Transverse colon (tissue), 4 donors: Measurements from ENCODE around the gene ALDH1L2. TPM values are rescaled to one million over a fixed set of nuclear protein-coding genes. Genes with fewer than 3 reads are reported as not detected.

Experiments
- DNase-seq: peaks from one replicate; pipeline ENCODE4 v3.0.0-alpha.2; 2019
- H3K27ac ChIP-seq, 4 donors: fragments of 200-600 bp; sonication (generic); 2 replicates each; pipeline ENCODE4 v1.5.1; 2016 to 2018; ENCODE audit warnings: inconsistent platforms in 4 of 4
- H3K27me3 ChIP-seq: fragments of 200-600 bp; sonication (generic); 2 replicates; pipeline ENCODE4 v1.5.1; 2017; ENCODE audit warnings: inconsistent platforms
- H3K36me3 ChIP-seq, 4 donors: fragments of 200-600 bp; sonication (generic); 2 replicates each; pipeline ENCODE4 v1.5.1; 2017 to 2019; ENCODE audit warnings: inconsistent platforms in 4 of 4
- H3K4me1 ChIP-seq, 4 donors: fragments of 200-600 bp; sonication (generic); 2 replicates each; pipeline ENCODE4 v1.5.1; 2017 to 2020; ENCODE audit warnings: inconsistent platforms in 4 of 4
- H3K4me3 ChIP-seq, 4 donors: fragments of 200-600 bp; sonication (generic); 1 replicate in 1 of 4; 2 replicates in 3 of 4; pipeline versions ENCODE4 v1.5.1 to v1.6.1; 2017 to 2019; ENCODE audit warnings: inconsistent platforms in 4 of 4
- H3K9me3 ChIP-seq, 2 donors: fragments of 200-600 bp; sonication (generic); 2 replicates each; pipeline ENCODE4 v1.5.1; 2017 to 2019; ENCODE audit warnings: inconsistent platforms in 2 of 2
- CTCF ChIP-seq, 5 experiments: fragments of 200-600 bp in 3 of 5; fragments of 450-650 bp in 2 of 5; sonication (generic) in 3 of 5; IDR thresholded peaks; 1 replicate in 2 of 5; 2 replicates in 3 of 5; pipeline ENCODE4 v1.5.1; 2016 to 2017; ENCODE audit warnings: antibody characterized with exemption in 5 of 5, inconsistent platforms in 3 of 5, mild to moderate bottlenecking in 2 of 5, moderate library complexity in 1 of 5
- EP300 ChIP-seq: sonication (generic); formaldehyde crosslinking; IDR thresholded peaks from one replicate; pipeline ENCODE4 v1.6.1; 2017; ENCODE audit warnings: antibody characterized with exemption, low read depth
- POLR2A ChIP-seq: fragments of 450-650 bp; IDR thresholded peaks from one replicate; pipeline ENCODE4 v1.6.1; 2016; ENCODE audit warnings: antibody characterized with exemption, mild to moderate bottlenecking, moderate library complexity
- POLR2AphosphoS5 ChIP-seq, 3 donors: sonication (generic); formaldehyde crosslinking; IDR thresholded peaks; one replicate each; pipeline ENCODE4 v1.6.1; 2016; ENCODE audit warnings: antibody characterized with exemption in 3 of 3
- WGBS, 2 donors: methylation state at CpG; one replicate each; pipeline ENCODE4 v1.1.5; 2018; ENCODE audit warnings: low coverage in 1 of 2; 5-methylcytosine and 5-hydroxymethylcytosine counted together
- in situ Hi-C, 4 donors: fragments of 200-750 bp; cut with MboI; loops; one replicate each; pipeline versions ENCODE4 v1.15.0 to v1.15.1; 2017; ENCODE audit warnings: low sequenced_read_pairs in 3 of 4, low pct_ligation_motif_present in 1 of 4, low pct_unique_long_range_greater_than_20kb in 1 of 4
- intact Hi-C: fragments of 100-400 bp; cut with DNase I; formaldehyde crosslinking; loops from one replicate; pipeline ENCODE4 v1.15.1; 2023; ENCODE audit warnings: low total_unique reads
- total RNA-seq, 4 donors: library from RNA; depleted of rRNA; stranded (reverse); fragments of >200 nt; gene quantifications; one replicate each; pipeline ENCODE4 v1.1.0, GENCODE V29; 2016

The ALDH1L2 gene
- total RNA-seq, 4 donors from 2014 or later = 0.37 to 4.8 (median 2.3) TPM

GRCh38 chr12:104971306-104971705 is 113.0 kb downstream of the ALDH1L2 start:
- in situ Hi-C loops = no loop called here
- WGBS, 2 donors = 74 to 82% methylated on average over 4 to 5 of the region's 5 CpGs
- no peak for DNase-seq

More at GRCh38 chr12:104971306-104971705, 113.0 kb downstream of the ALDH1L2 start:
- Histone ChIP-seq H3K9me3 (no peaks in the 10 kb centered on the region), H3K27ac (no peak overlapping the region), H3K4me1 (no peaks in the 10 kb centered on the region), H3K36me3 (no peaks in the 10 kb centered on the region), H3K27me3 (no peaks in the 10 kb centered on the region), H3K4me3 (no peak overlapping the region)
- intact Hi-C loops = no loop called here
- no peak for TF ChIP-seq POLR2AphosphoS5 (IDR thresholded peaks at IDR 0.05)
- TF ChIP-seq POLR2A = no peak
- TF ChIP-seq CTCF (IDR thresholded peaks at IDR 0.05) = no peak
- TF ChIP-seq EP300 = no peak

Other genes with a start within 250 kb of the ALDH1L2 start
- 100 to 1,000 TPM in 3 of 4 donors, 10 to 100 TPM in 1; 31.6 to 154 (median 129) TPM for gene SLC41A2, start 126.2 kb downstream of the ALDH1L2 start, total RNA-seq
- gene NOPCHAP1, start 98.1 kb downstream of the ALDH1L2 start, total RNA-seq = 1 to 10 TPM in 3 of 4 donors, under 1 TPM in 1; 0.37 to 5.7 (median 2.2) TPM
- 10 to 100 TPM; 18.0 to 70.3 (median 44.3) TPM for gene WASHC4, start 23.3 kb upstream of the ALDH1L2 start, total RNA-seq
- 100 to 1,000 TPM in 3 of 4 donors, 10 to 100 TPM in 1; 81.4 to 410 (median 151) TPM for gene APPL2, start 151.7 kb upstream of the ALDH1L2 start, total RNA-seq
- gene C12orf75, start 246.2 kb upstream of the ALDH1L2 start, total RNA-seq = 100 to 1,000 TPM in 1 of 4 donors, 10 to 100 TPM in 3; 14.1 to 120 (median 70.6) TPM